ENCODE results near the gene PACSIN2.
"Not testable (repeated sequence)": the region's sequence is repeated elsewhere in the genome, so short reads cannot be mapped to it uniquely, and the experiment has no call there.

PACSIN2 gene

GRCh38 chr22:42942351-42942750 is 72.6 kb downstream of the PACSIN2 start:
- DNase-seq = no peak

- DNase-seq = no peak
Observed at GRCh38 chr22:42939941-42940653, 74.9 kb downstream of the PACSIN2 start.

GRCh38 chr22:42939451-42939881 is 75.5 kb downstream of the PACSIN2 start:
- no peak for DNase-seq

- DNase-seq = no peak
Observed at GRCh38 chr22:42938976-42939375, 76.0 kb downstream of the PACSIN2 start.

GRCh38 chr22:42938449-42938848 is 76.5 kb downstream of the PACSIN2 start:
- no peak for DNase-seq

- DNase-seq = peak; percentile 35
Observed at GRCh38 chr22:42937164-42937843, 77.6 kb downstream of the PACSIN2 start.

- not testable (repeated sequence) for DNase-seq
Observed at GRCh38 chr22:42936680-42937079, 78.3 kb downstream of the PACSIN2 start.

- no peak for DNase-seq
Observed at GRCh38 chr22:42934338-42934737, 80.6 kb downstream of the PACSIN2 start.

GRCh38 chr22:42933485-42934091 is 81.4 kb downstream of the PACSIN2 start:
- no peak for DNase-seq

GRCh38 chr22:42932857-42933484 is 82.0 kb downstream of the PACSIN2 start:
- no peak for DNase-seq

- no peak for DNase-seq
Observed at GRCh38 chr22:42932197-42932519, 82.8 kb downstream of the PACSIN2 start.

GRCh38 chr22:42931421-42932196 is 83.3 kb downstream of the PACSIN2 start:
- peak; percentile 6 for DNase-seq

GRCh38 chr22:42930810-42931420 is 84.0 kb downstream of the PACSIN2 start:
- no peak for DNase-seq

- DNase-seq = no peak
Observed at GRCh38 chr22:42929838-42930155, 85.2 kb downstream of the PACSIN2 start.

- no peak for DNase-seq
Observed at GRCh38 chr22:42928969-42929837, 85.7 kb downstream of the PACSIN2 start.

- DNase-seq = no peak
Observed at GRCh38 chr22:42927966-42928365, 87.0 kb downstream of the PACSIN2 start.

- no peak for DNase-seq
Observed at GRCh38 chr22:42926768-42927167, 88.2 kb downstream of the PACSIN2 start.

GRCh38 chr22:42926104-42926503 is 88.8 kb downstream of the PACSIN2 start:
- no peak for DNase-seq

GRCh38 chr22:42925598-42925997 is 89.4 kb downstream of the PACSIN2 start:
- DNase-seq = no peak

- DNase-seq = not testable (repeated sequence)
Observed at GRCh38 chr22:42925031-42925430, 89.9 kb downstream of the PACSIN2 start.

GRCh38 chr22:42924436-42924835 is 90.5 kb downstream of the PACSIN2 start:
- DNase-seq = no peak

All from RPMI8226 (cell line).